HCT116 (cell line): ENCODE data around the gene BLACAT1. TPM values are rescaled to one million over a fixed set of nuclear protein-coding genes. Genes with fewer than 3 reads are reported as not detected.
A peak's percentile ranks its signal among the peaks of the same experiment; 100 is the strongest.

Experiments
- ATAC-seq: fragments of 200-7000 bp; cut with Tn5 transposase; 2 replicates; pipeline ENCODE4 v1.9.1; 2020; ENCODE audit warnings: mild to moderate bottlenecking, moderate library complexity
- Bru-seq: library from RNA; stranded (reverse); fragments of 400-500 nt; gene quantifications from one replicate; lab custom pipeline; 2021; lab: Mats Ljungman, UMichigan
- BruChase-seq, 2 experiments: library from RNA; stranded (reverse); fragments of 400-500 nt; gene quantifications; one replicate each; lab custom pipeline; 2021; lab: Mats Ljungman, UMichigan
- BruUV-seq: library from RNA; stranded (reverse); fragments of 400-500 nt; replicated peaks from 2 replicates; lab custom pipeline; 2021; lab: Mats Ljungman, UMichigan
- CTCF ChIA-PET: fragments of 300-600 bp; sonication (Branson Sonifier 250); formaldehyde crosslinking; loops from one replicate; lab custom pipeline; 2021; ENCODE audit warnings: antibody characterized with exemption; lab: Charles Lee
- POLR2A ChIA-PET: fragments of 300-600, 350-600 bp; sonication (Branson Sonifier 250); formaldehyde crosslinking; loops from one replicate; lab custom pipeline; 2021; ENCODE audit warnings: antibody characterized with exemption; lab: Charles Lee
- RAD21 ChIA-PET, 2 experiments: fragments of 300-600 bp; sonication (Branson Sonifier 250); formaldehyde crosslinking; loops; one replicate each; lab custom pipeline; 2023; ENCODE audit warnings: low total read pairs in 2 of 2; ENCODE audit not compliant: uncharacterized antibody in 2 of 2, unreplicated experiment in 2 of 2, low non-redundant PET in 1 of 2; lab: Charles Lee
- DNase-seq: peaks from one replicate; pipeline ENCODE4 v3.0.0-alpha.2; 2010; ENCODE audit warnings: low read depth, low spot score
- H2AFZ ChIP-seq: fragments of 200-600 bp; shearing (Covaris generic), sonication (generic); 2 replicates; pipeline ENCODE4 v1.6.1; 2017; ENCODE audit warnings: low read depth, mixed run types, mixed read lengths, antibody characterized with exemption, low read length; ENCODE audit not compliant: poor library complexity, severe bottlenecking
- H3K27ac ChIP-seq: 2 replicates; pipeline ENCODE4 v1.5.1; 2012; ENCODE audit warnings: low read depth, low read length
- H3K27me3 ChIP-seq: fragments of 200-600 bp; sonication (generic); 2 replicates; pipeline ENCODE4 v1.6.1; 2016; ENCODE audit warnings: mixed run types, low read length, mixed read lengths; ENCODE audit not compliant: insufficient read depth
- H3K36me3 ChIP-seq, 2 experiments: fragments of 200-500 bp in 1 of 2; fragments of 200-600 bp in 1 of 2; sonication (Bioruptor generic) in 1 of 2; sonication (generic) in 1 of 2; 2 replicates each; pipeline versions ENCODE4 v1.5.1 to v1.6.1; 2014 to 2016; ENCODE audit warnings: low read length in 2 of 2, inconsistent platforms in 1 of 2, mixed read lengths in 1 of 2, mixed run types in 1 of 2; ENCODE audit not compliant: insufficient read depth in 2 of 2, control insufficient read depth in 1 of 2
- H3K4me1 ChIP-seq, 2 experiments: fragments of 200-600 bp in 1 of 2; sonication (generic) in 1 of 2; 2 replicates each; pipeline versions ENCODE4 v1.5.1 to v1.6.1; 2012 to 2017; ENCODE audit warnings: low read length in 2 of 2, inconsistent platforms in 1 of 2, mild to moderate bottlenecking in 1 of 2, mixed read lengths in 1 of 2, mixed run types in 1 of 2, moderate library complexity in 1 of 2; ENCODE audit not compliant: insufficient read depth in 2 of 2, control insufficient read depth in 1 of 2
- H3K4me2 ChIP-seq: fragments of 200-600 bp; sonication (generic); 2 replicates; pipeline ENCODE4 v1.6.1; 2017; ENCODE audit warnings: mixed run types, low read length, mixed read lengths
- H3K4me3 ChIP-seq, 2 experiments: fragments of 200-600 bp in 1 of 2; sonication (generic) in 1 of 2; replicated peaks in 1 of 2; 2 replicates each; pipeline ENCODE4 v1.5.1; 2011 to 2016; ENCODE audit warnings: low read length in 2 of 2, control low read depth in 1 of 2, low read depth in 1 of 2, mild to moderate bottlenecking in 1 of 2, mixed read lengths in 1 of 2, mixed run types in 1 of 2
- H3K79me2 ChIP-seq: fragments of 200-600 bp; sonication (generic); 2 replicates; pipeline ENCODE4 v1.6.1; 2017; ENCODE audit warnings: mild to moderate bottlenecking, mixed run types, low read length, moderate library complexity, mixed read lengths; ENCODE audit not compliant: insufficient read depth
- H3K9ac ChIP-seq: fragments of 200-600 bp; sonication (generic); 2 replicates; pipeline ENCODE4 v1.6.1; 2016; ENCODE audit warnings: low read length, mixed read lengths
- H3K9me2 ChIP-seq: fragments of 200-600 bp; sonication (generic), shearing (Covaris generic); 2 replicates; pipeline ENCODE4 v1.6.1; 2017; ENCODE audit warnings: mixed run types, mild to moderate bottlenecking, moderate library complexity; ENCODE audit not compliant: insufficient read depth
- H3K9me3 ChIP-seq, 2 experiments: fragments of 200-500 bp in 1 of 2; fragments of 200-600 bp in 1 of 2; sonication (Bioruptor generic) in 1 of 2; sonication (generic) in 1 of 2; 2 replicates each; pipeline ENCODE4 v1.6.1; 2014 to 2017; ENCODE audit warnings: low read length in 2 of 2, mixed read lengths in 2 of 2, inconsistent platforms in 1 of 2, low read depth in 1 of 2, mild to moderate bottlenecking in 1 of 2, mixed run types in 1 of 2, moderate library complexity in 1 of 2; ENCODE audit not compliant: control insufficient read depth in 1 of 2, insufficient read depth in 1 of 2
- H4K20me1 ChIP-seq: fragments of 200-600 bp; sonication (generic), shearing (Covaris generic); 2 replicates; pipeline ENCODE4 v1.6.1; 2017; ENCODE audit warnings: mixed run types, mild to moderate bottlenecking, moderate library complexity; ENCODE audit not compliant: insufficient read depth
- CBX3 ChIP-seq: IDR thresholded peaks from 2 replicates; pipeline ENCODE4 v1.6.1; 2012; ENCODE audit warnings: low read depth
- CEBPB ChIP-seq: IDR thresholded peaks from 2 replicates; pipeline ENCODE4 v1.6.1; 2012; ENCODE audit warnings: low read depth
- EGR1 ChIP-seq: IDR thresholded peaks from 2 replicates; pipeline ENCODE4 v1.6.1; 2012; ENCODE audit warnings: low read depth
- EZH2 ChIP-seq: fragments of 200-600 bp; sonication (generic); IDR thresholded peaks from 2 replicates; pipeline ENCODE4 v1.6.1; 2017; ENCODE audit warnings: antibody characterized with exemption, mixed run types
- FOSL1 ChIP-seq: IDR thresholded peaks from 2 replicates; pipeline ENCODE4 v1.6.1; 2012; ENCODE audit warnings: low read depth
- JUND ChIP-seq: IDR thresholded peaks from 2 replicates; pipeline ENCODE4 v1.6.1; 2012
- MAX ChIP-seq: IDR thresholded peaks from 2 replicates; pipeline ENCODE4 v1.6.1; 2012
- POLR2AphosphoS5 ChIP-seq: IDR thresholded peaks from 2 replicates; pipeline ENCODE4 v1.6.1; 2011; ENCODE audit warnings: mild to moderate bottlenecking, low read depth, low read length, moderate library complexity
- REST ChIP-seq: IDR thresholded peaks from 2 replicates; pipeline ENCODE4 v1.6.1; 2012; ENCODE audit warnings: low read depth
- SIN3A ChIP-seq: IDR thresholded peaks from 2 replicates; pipeline ENCODE4 v1.6.1; 2012; ENCODE audit warnings: low read depth
- SRF ChIP-seq: IDR thresholded peaks from 2 replicates; pipeline ENCODE4 v1.6.1; 2012; ENCODE audit warnings: low read depth
- ZBTB33 ChIP-seq: IDR thresholded peaks from 2 replicates; pipeline ENCODE4 v1.6.1; 2011; ENCODE audit warnings: mild to moderate bottlenecking, low read length, moderate library complexity; ENCODE audit not compliant: insufficient replicate concordance; ENCODE audit errors: extremely low read depth
- ZFX ChIP-seq: fragments of 450-650 bp; IDR thresholded peaks from 2 replicates; pipeline ENCODE4 v1.6.1; 2017
- ZNF274 ChIP-seq: fragments of 200-500 bp; sonication (Bioruptor generic); IDR thresholded peaks from 2 replicates; pipeline ENCODE4 v1.6.1; 2014; ENCODE audit warnings: mild to moderate bottlenecking, low read depth, low read length, inconsistent platforms
- intact Hi-C: fragments of 100-400 bp; cut with micrococcal nuclease; formaldehyde crosslinking; loops from 2 replicates; pipeline ENCODE4 v1.10.0; 2022
- long read RNA-seq: library from polyadenylated mRNA; unstranded; transcript quantifications from one replicate; pipeline ENCODE4 v2.0.0, GENCODE V29; 2021; ENCODE audit not compliant: unreplicated experiment
- polyA plus RNA-seq: library from polyadenylated mRNA; unstranded; fragments of >200 nt; gene quantifications from 2 replicates; pipeline ENCODE4 v1.2.1, GENCODE V29; 2012; ENCODE audit warnings: missing spikeins
- total RNA-seq: library from RNA; stranded (reverse); gene quantifications from one replicate; pipeline ENCODE4 v1.2.1, GENCODE V29; 2021; ENCODE audit not compliant: unreplicated experiment

BLACAT1 gene
- 3.9 TPM for total RNA-seq
- 3.2 and 4.4 TPM in 2 replicates for polyA plus RNA-seq
- Bru-seq, nascent RNA, result percentile 82 among the genes with signal in this experiment
- percentile 51 among the genes with signal in this experiment for BruChase-seq, experiment 1, labeled RNA remaining after a 6-hour chase
- percentile 83 among the genes with signal in this experiment for BruChase-seq, experiment 2, labeled RNA remaining after a 2-hour chase
- long read RNA-seq, partial matches to known transcripts, result 0 of 1 reads
- long read RNA-seq, other reads (novel, unspliced or antisense), result 0 of 1 reads

- RAD21 ChIA-PET, result no interaction called here
- POLR2A ChIA-PET, result no interaction called here
Observed at GRCh38 chr1:205455581-205456382, at the start of gene BLACAT1. Gene BLACAT1, minus strand, starts transcription at chr1:205456045.

More at GRCh38 chr1:205455581-205456382, at the start of gene BLACAT1:
- Histone ChIP-seq H3K27ac (peak within 1 kb of the TSS; percentile 23; the same call in 1 of the 2 replicates), H4K20me1 (no peaks in the 10 kb centered on the region), H3K79me2 (no peaks in the 10 kb centered on the region), H3K9me2 (no peaks in the 10 kb centered on the region), H3K9me3 (no peaks in the 10 kb centered on the region), H3K9ac (peak within 1 kb of the TSS; percentile 48; the same call in 1 of the 2 replicates), H3K4me3 (peak within 1 kb of the TSS; percentile 45 to 60), H3K4me2 (peak within 1 kb of the TSS; percentile 86), H2AFZ (peak within 1 kb of the TSS; percentile 76), H3K4me1 (peaks cover 20 to 54% of the 10 kb centered on the region in 2 experiments), H3K27me3 (0 out of 2 replicates have a peak, but pooled peaks cover 7% of the 10 kb centered on the region), H3K36me3 (no peaks in the 10 kb centered on the region)
- CTCF ChIA-PET, result interaction anchor here (1.1 to 2.9 kb wide), 2 partner anchors 30 kb away, joined by 3 to 11 read pairs; no protein-coding TSS in a partner anchor
- intact Hi-C loops, result no loop called here
- DNase-seq (no peak), ATAC-seq (no peak)
- BruUV-seq, result no TSS peak
- TF ChIP-seq SIN3A, result no peak
- TF ChIP-seq CEBPB, result no peak
- no peak for TF ChIP-seq JUND
- TF ChIP-seq REST, result no peak
- TF ChIP-seq CBX3, result no peak
- TF ChIP-seq EGR1, result no peak
- TF ChIP-seq EZH2, result no peak
- no peak for TF ChIP-seq ZFX
- no peak for TF ChIP-seq ZBTB33
- TF ChIP-seq MAX, result no peak
- no peak for TF ChIP-seq FOSL1
- no peak for TF ChIP-seq SRF
- TF ChIP-seq POLR2AphosphoS5, result no peak
- no peak for TF ChIP-seq ZNF274
